ENCODE data around the gene HYAL3.
"Not testable (repeated sequence)": the region's sequence is repeated elsewhere in the genome, so short reads cannot be mapped to it uniquely, and the experiment has no call there.

- not testable (repeated sequence) for TF ChIP-seq EZH2 (IDR thresholded peaks at IDR 0.05; ENCODE audit: borderline replicate concordance, low read depth, low read length, severe bottlenecking); CTCF (IDR thresholded peaks at IDR 0.05; ENCODE audit: borderline replicate concordance, extremely low read depth, low read length, poor library complexity, severe bottlenecking)
Measured at GRCh38 chr3:50312041-50312440, 12.8 kb upstream of the HYAL3 start.

Measured in DND-41 (cell line).